Prostate gland (tissue), 2 donors: ENCODE data around the gene FIBP. TPM values are rescaled to one million over a fixed set of nuclear protein-coding genes. Genes with fewer than 3 reads are reported as not detected.

ENCODE experiments used
- DNase-seq: peaks from one replicate; pipeline ENCODE4 v3.0.0-alpha.2; 2019; ENCODE audit warnings: low spot score
- H3K27ac ChIP-seq, 2 donors: fragments of 200-600 bp; sonication (generic); 2 replicates each; pipeline ENCODE4 v1.5.1; 2017 to 2019
- H3K27me3 ChIP-seq: fragments of 200-600 bp; sonication (generic); replicated peaks from 2 replicates; pipeline ENCODE4 v1.5.1; 2019; ENCODE audit not compliant: insufficient read depth
- H3K36me3 ChIP-seq, 2 donors: fragments of 200-600 bp; sonication (generic); 1 replicate in 1 of 2; 2 replicates in 1 of 2; pipeline versions ENCODE4 v1.5.1 to v1.8.1; 2017 to 2019
- H3K4me1 ChIP-seq: fragments of 200-600 bp; sonication (generic); replicated peaks from 2 replicates; pipeline ENCODE4 v1.5.1; 2019
- H3K4me3 ChIP-seq, 2 donors: fragments of 200-600 bp; sonication (generic); 2 replicates each; pipeline ENCODE4 v1.5.1; 2017 to 2019
- H3K9me3 ChIP-seq: fragments of 200-600 bp; sonication (generic); 2 replicates; pipeline ENCODE4 v1.5.1; 2017
- CTCF ChIP-seq, 4 experiments: fragments of 200-600 bp in 2 of 4; fragments of 450-650 bp in 2 of 4; sonication (generic) in 2 of 4; IDR thresholded peaks; 1 replicate in 3 of 4; 2 replicates in 1 of 4; pipeline ENCODE4 v1.5.1; 2016 to 2019; ENCODE audit warnings: antibody characterized with exemption in 4 of 4, mild to moderate bottlenecking in 2 of 4, moderate library complexity in 2 of 4
- POLR2A ChIP-seq: fragments of 450-650 bp; IDR thresholded peaks from one replicate; pipeline ENCODE4 v1.6.1; 2016; ENCODE audit warnings: antibody characterized with exemption, mild to moderate bottlenecking
- POLR2AphosphoS5 ChIP-seq: sonication (generic); formaldehyde crosslinking; IDR thresholded peaks from one replicate; pipeline ENCODE4 v1.6.1; 2017; ENCODE audit warnings: antibody characterized with exemption
- WGBS: methylation state at CpG from one replicate; pipeline ENCODE4 v1.1.5; 2018; 5-methylcytosine and 5-hydroxymethylcytosine counted together
- intact Hi-C: fragments of 100-400 bp; cut with DNase I; formaldehyde crosslinking; loops from one replicate; pipeline ENCODE4 v1.14.2; 2022
- total RNA-seq, 2 donors: library from RNA; depleted of rRNA; stranded (reverse); fragments of >200 nt; gene quantifications; one replicate each; pipeline ENCODE4 v1.1.0, GENCODE V29; 2016

The FIBP gene
- total RNA-seq, 2 donors from 2014 or later = 87.7 to 151 TPM

GRCh38 chr11:65853246-65853979 is 34.9 kb downstream of the FIBP start:
- no peak overlapping the region for H3K27ac ChIP-seq
- intact Hi-C loops = no loop called here
- DNase-seq = no peak
- no peaks in the 10 kb centered on the region for H3K9me3 ChIP-seq
- H3K36me3 ChIP-seq = peaks cover 8 to 35% of the 10 kb centered on the region in 2 donors
- 82% methylated on average over 6 of the region's 6 CpGs for WGBS
- TF ChIP-seq CTCF (IDR thresholded peaks at IDR 0.05) (no peak), POLR2A (no peak), POLR2AphosphoS5 (no peak)
- no peaks in the 10 kb centered on the region for H3K27me3 ChIP-seq
- H3K4me1 ChIP-seq = peaks cover 5% of the 10 kb centered on the region
- H3K4me3 ChIP-seq = no peak overlapping the region

GRCh38 chr11:65852508-65853245 is 35.6 kb downstream of the FIBP start:
- intact Hi-C loops = no loop called here
- peaks cover 5% of the 10 kb centered on the region for H3K4me1 ChIP-seq
- H3K27ac ChIP-seq = no peak overlapping the region
- H3K4me3 ChIP-seq = no peak overlapping the region
- no peaks in the 10 kb centered on the region for H3K27me3 ChIP-seq
- TF ChIP-seq CTCF (IDR thresholded peaks at IDR 0.05) (no peak), POLR2AphosphoS5 (no peak), POLR2A (no peak)
- no peak for DNase-seq
- H3K9me3 ChIP-seq = no peaks in the 10 kb centered on the region
- H3K36me3 ChIP-seq = peaks cover 8 to 35% of the 10 kb centered on the region in 2 donors
- WGBS = 88% methylated on average over 33 of the region's 33 CpGs

GRCh38 chr11:65851811-65852507 is 36.3 kb downstream of the FIBP start:
- peaks cover 5% of the 10 kb centered on the region for H3K4me1 ChIP-seq
- TF ChIP-seq POLR2AphosphoS5 (no peak), CTCF (IDR thresholded peaks at IDR 0.05) (no peak), POLR2A (no peak)
- no peaks in the 10 kb centered on the region for H3K27me3 ChIP-seq
- peaks cover 8 to 35% of the 10 kb centered on the region in 2 donors for H3K36me3 ChIP-seq
- H3K4me3 ChIP-seq = no peak overlapping the region
- no peak for DNase-seq
- 83% methylated on average over 10 of the region's 10 CpGs for WGBS
- no peaks in the 10 kb centered on the region for H3K9me3 ChIP-seq
- intact Hi-C loops = no loop called here
- no peak overlapping the region for H3K27ac ChIP-seq

GRCh38 chr11:65851083-65851579 is 37.1 kb downstream of the FIBP start:
- no peaks in the 10 kb centered on the region for H3K27me3 ChIP-seq
- no peaks in the 10 kb centered on the region for H3K9me3 ChIP-seq
- no peak overlapping the region for H3K4me3 ChIP-seq
- 88% methylated on average over 11 of the region's 14 CpGs for WGBS
- H3K36me3 ChIP-seq = peaks cover 8 to 34% of the 10 kb centered on the region in 2 donors
- H3K4me1 ChIP-seq = peaks cover 2% of the 10 kb centered on the region
- H3K27ac ChIP-seq = no peak overlapping the region
- no peak for DNase-seq
- intact Hi-C loops = no loop called here
- TF ChIP-seq POLR2AphosphoS5 (no peak), CTCF (IDR thresholded peaks at IDR 0.05) (no peak), POLR2A (no peak)
